ENCODE data around the gene MYH15. TPM values are rescaled to one million over a fixed set of nuclear protein-coding genes. Genes with fewer than 3 reads are reported as not detected.
A peak's percentile ranks its signal among the peaks of the same experiment; 100 is the strongest.

The MYH15 gene
- total and polyA plus RNA-seq, 2 experiments from 2014 or later = 1.5 TPM

DNA sequence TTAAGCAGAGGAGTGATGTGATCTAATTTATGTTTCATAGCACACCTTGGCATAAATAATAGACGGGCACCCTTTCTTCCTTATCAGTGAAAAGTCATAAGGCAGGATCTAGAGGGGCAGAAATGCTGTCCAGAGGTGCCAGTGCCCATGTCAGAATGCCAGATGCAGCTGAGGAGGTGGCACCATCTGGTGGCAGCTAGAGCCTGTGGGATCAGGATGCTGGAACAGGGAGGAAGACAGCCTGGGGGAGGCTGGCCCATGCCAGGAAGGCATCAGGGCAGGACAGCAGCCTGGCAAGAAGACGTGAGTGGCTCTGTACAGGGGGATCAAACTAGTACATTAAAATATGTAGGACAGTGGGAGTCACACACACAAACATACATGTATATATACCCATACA is 16.5 kb downstream of the MYH15 start:
- TF ChIP-seq, protein P1, sequence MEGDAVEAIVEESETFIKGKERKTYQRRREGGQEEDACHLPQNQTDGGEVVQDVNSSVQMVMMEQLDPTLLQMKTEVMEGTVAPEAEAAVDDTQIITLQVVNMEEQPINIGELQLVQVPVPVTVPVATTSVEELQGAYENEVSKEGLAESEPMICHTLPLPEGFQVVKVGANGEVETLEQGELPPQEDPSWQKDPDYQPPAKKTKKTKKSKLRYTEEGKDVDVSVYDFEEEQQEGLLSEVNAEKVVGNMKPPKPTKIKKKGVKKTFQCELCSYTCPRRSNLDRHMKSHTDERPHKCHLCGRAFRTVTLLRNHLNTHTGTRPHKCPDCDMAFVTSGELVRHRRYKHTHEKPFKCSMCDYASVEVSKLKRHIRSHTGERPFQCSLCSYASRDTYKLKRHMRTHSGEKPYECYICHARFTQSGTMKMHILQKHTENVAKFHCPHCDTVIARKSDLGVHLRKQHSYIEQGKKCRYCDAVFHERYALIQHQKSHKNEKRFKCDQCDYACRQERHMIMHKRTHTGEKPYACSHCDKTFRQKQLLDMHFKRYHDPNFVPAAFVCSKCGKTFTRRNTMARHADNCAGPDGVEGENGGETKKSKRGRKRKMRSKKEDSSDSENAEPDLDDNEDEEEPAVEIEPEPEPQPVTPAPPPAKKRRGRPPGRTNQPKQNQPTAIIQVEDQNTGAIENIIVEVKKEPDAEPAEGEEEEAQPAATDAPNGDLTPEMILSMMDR (IDR thresholded peaks at IDR 0.05; ENCODE audit: poor library complexity) = no peak
- TF ChIP-seq EZH2phosphoT487 (IDR thresholded peaks at IDR 0.05; ENCODE audit: low read depth, severe bottlenecking, unreplicated experiment) (no peak), EZH2 (IDR thresholded peaks at IDR 0.05; ENCODE audit: borderline replicate concordance) (no peak)

DNA sequence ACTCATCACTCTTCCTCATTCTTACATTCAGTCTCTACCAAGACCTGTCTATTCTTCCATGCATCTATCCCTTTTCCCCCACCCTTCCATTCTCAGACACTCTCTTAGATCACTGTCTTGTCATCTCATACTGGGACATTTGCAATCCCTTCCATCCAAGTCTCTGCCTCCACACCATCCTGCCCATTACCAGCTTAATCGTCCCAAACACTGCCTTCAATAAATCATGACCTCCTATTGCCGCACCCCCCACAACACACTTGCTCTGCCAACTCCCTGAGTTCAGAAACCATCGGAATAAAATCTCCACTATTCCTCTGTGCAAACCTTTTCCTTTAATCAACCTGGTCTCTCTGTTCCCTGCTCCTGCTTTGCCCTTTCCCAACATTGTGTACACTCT is 18.9 kb downstream of the MYH15 start:
- no peak for DNase-seq (ENCODE audit: low spot score)
- Histone ChIP-seq H3K27me3 (no peaks in the 10 kb centered on the region), H3K4me2 (no peak overlapping the region), H3K4me3 (no peak overlapping the region), H3K36me3 (replicated peaks; ENCODE audit: insufficient read depth, low read depth) (no peaks in the 10 kb centered on the region), H3K4me1 (ENCODE audit: insufficient read depth) (peaks cover 7% of the 10 kb centered on the region), H3K9me2 (replicated peaks; ENCODE audit: insufficient read depth) (no peaks in the 10 kb centered on the region), H3K9me3 (ENCODE audit: low read depth) (no peaks in the 10 kb centered on the region), H3K27ac (no peak overlapping the region), H3K79me2 (no peaks in the 10 kb centered on the region), H4K20me1 (ENCODE audit: insufficient read depth, poor library complexity, severe bottlenecking) (no peaks in the 10 kb centered on the region), H2AFZ (no peak overlapping the region)
- 95% methylated on average over 3 of the region's 3 CpGs for WGBS (ENCODE audit: low lambda C conversion rate, missing lambda C conversion rate)
- TF ChIP-seq, protein P1 (IDR thresholded peaks at IDR 0.05; ENCODE audit: poor library complexity) = no peak
- no peak for TF ChIP-seq EZH2phosphoT487 (IDR thresholded peaks at IDR 0.05; ENCODE audit: low read depth, severe bottlenecking, unreplicated experiment)
- no peak for TF ChIP-seq EZH2 (IDR thresholded peaks at IDR 0.05; ENCODE audit: borderline replicate concordance)

More for the DNA sequence above, 16.5 kb downstream of the MYH15 start:
- Histone ChIP-seq H3K4me2 (no peak overlapping the region), H4K20me1 (ENCODE audit: insufficient read depth, poor library complexity, severe bottlenecking) (no peaks in the 10 kb centered on the region), H3K4me1 (ENCODE audit: insufficient read depth) (no peaks in the 10 kb centered on the region), H3K36me3 (replicated peaks; ENCODE audit: insufficient read depth, low read depth) (no peaks in the 10 kb centered on the region), H3K79me2 (no peaks in the 10 kb centered on the region), H3K4me3 (no peak overlapping the region), H3K27ac (no peak overlapping the region), H3K9me3 (ENCODE audit: low read depth) (no peaks in the 10 kb centered on the region), H2AFZ (no peak overlapping the region), H3K9me2 (replicated peaks; ENCODE audit: insufficient read depth) (no peaks in the 10 kb centered on the region), H3K27me3 (no peaks in the 10 kb centered on the region)
- 85% methylated on average over 2 of the region's 2 CpGs for WGBS (ENCODE audit: low lambda C conversion rate, missing lambda C conversion rate)
- no peak for DNase-seq (ENCODE audit: low spot score)

DNA sequence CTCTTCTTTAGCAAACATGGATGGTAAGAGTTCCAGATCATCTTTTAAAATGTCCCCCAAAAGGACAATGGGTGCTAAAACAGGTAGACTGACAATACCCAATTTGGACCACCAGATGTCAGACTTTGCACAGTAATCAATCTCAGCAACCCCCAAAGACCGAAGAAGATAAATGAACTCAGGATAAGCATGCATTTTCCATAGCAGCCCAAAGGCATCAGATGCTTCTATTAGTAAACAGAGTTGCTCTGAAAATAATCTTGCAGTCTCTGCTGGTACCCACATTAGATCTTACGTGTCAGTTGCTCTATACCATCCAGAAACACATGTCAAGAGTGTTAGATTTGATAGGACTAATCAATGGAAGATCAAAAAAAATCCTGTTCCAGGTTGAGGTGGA is 20.6 kb downstream of the MYH15 start:
- no peak overlapping the region for H3K4me2 ChIP-seq
- WGBS (ENCODE audit: low lambda C conversion rate, missing lambda C conversion rate) = 23% methylated on average over 2 of the region's 2 CpGs

More for the DNA sequence above, 20.6 kb downstream of the MYH15 start:
- H4K20me1 ChIP-seq (ENCODE audit: insufficient read depth, poor library complexity, severe bottlenecking) = no peaks in the 10 kb centered on the region
- no peaks in the 10 kb centered on the region for H3K36me3 ChIP-seq (replicated peaks; ENCODE audit: insufficient read depth, low read depth)
- H3K9me3 ChIP-seq (ENCODE audit: low read depth) = no peaks in the 10 kb centered on the region
- H3K27me3 ChIP-seq = no peaks in the 10 kb centered on the region
- H3K9me2 ChIP-seq (replicated peaks; ENCODE audit: insufficient read depth) = no peaks in the 10 kb centered on the region
- peaks cover 7% of the 10 kb centered on the region for H3K4me1 ChIP-seq (ENCODE audit: insufficient read depth)
- no peak overlapping the region for H3K4me3 ChIP-seq
- TF ChIP-seq, protein P1 (IDR thresholded peaks at IDR 0.05; ENCODE audit: poor library complexity) = peak; percentile 70
- no peak for TF ChIP-seq EZH2 (IDR thresholded peaks at IDR 0.05; ENCODE audit: borderline replicate concordance)
- H3K79me2 ChIP-seq = no peaks in the 10 kb centered on the region
- no peak overlapping the region for H2AFZ ChIP-seq
- H3K27ac ChIP-seq = no peak overlapping the region
- DNase-seq (ENCODE audit: low spot score) = peak; percentile 54

All from hepatocyte (in vitro differentiated cells).